Activated T-cell treated with anti-CD3 and anti-CD28 coated beads, Interleukin-2, amount 50 U/mL, for 48 hours (primary cell): ENCODE data around the gene ADAMTSL4.
"Not testable (repeated sequence)": the region's sequence is repeated elsewhere in the genome, so short reads cannot be mapped to it uniquely, and the experiment has no call there.

Experiments
- DNase-seq, 2 experiments: peaks; one replicate each; pipeline ENCODE4 v3.0.0-alpha.2; 2020

ADAMTSL4 gene

DNA sequence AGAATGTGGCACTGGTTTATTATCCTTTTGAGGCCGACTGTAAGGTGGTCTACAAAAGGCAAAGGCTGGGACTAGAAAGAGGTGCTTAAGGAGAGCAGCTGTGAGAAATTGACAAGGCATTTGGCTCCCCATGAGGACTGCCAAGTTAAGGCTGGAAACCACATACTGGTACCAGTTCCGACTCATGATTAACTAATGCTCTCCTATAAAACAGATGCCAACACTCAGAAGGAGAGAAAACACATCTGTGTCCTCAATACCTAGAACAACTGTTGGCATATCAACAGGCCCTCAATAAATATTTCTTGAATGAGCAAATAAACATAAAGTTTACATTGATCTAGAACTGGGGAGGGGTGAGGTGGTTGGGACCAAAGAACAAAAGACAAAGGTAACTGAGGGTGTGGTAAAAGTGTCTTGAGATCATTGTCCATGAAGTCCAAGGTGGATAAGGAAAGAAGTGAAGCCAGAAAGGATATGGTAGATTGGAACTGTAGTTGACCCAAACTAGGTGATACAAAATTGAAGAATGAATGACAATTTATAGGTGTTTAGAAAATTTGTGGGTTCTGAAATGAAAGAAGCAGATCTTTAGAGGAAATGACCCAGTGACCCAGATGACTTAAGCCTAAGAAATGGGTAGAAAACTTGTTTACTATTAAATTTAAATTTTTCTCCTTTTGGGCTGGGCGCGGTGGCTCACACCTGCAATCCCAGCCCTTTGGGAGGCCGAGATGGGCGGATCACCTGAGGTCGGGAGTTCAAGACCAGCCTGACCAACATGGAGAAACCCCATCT, 47.1 kb downstream of the ADAMTSL4 start:
- DNase-seq, result no peak

DNA sequence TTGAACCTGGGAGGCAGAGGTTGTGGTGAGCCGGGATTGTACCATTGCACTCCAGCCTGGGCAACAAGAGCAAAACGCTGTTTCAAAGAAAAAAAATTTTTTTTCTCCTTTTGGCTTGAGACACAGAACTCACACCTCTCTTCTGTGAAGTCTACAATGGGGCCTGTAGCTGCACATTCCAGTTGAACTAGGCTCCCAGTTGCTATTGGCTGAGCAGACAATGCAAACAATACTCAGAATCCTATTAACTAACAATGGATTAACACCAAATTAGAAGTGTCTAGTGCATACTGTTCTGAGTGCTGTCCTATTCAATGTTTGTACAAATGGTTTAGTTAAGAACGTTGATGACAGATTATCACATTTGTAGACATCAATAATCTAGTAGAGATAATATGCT, 47.8 kb downstream of the ADAMTSL4 start:
- no peak for DNase-seq

- not testable (repeated sequence) for DNase-seq
Observed at GRCh38 chr1:150598346-150598745, 49.1 kb downstream of the ADAMTSL4 start.

- DNase-seq, result no peak
Observed at GRCh38 chr1:150601540-150601939, 52.3 kb downstream of the ADAMTSL4 start.

- DNase-seq, result not testable (repeated sequence)
Observed at GRCh38 chr1:150602372-150602771, 53.2 kb downstream of the ADAMTSL4 start.

- DNase-seq, result no peak
Observed at GRCh38 chr1:150603711-150604110, 54.5 kb downstream of the ADAMTSL4 start.

- no peak for DNase-seq
Observed at GRCh38 chr1:150604226-150604588, 55.0 kb downstream of the ADAMTSL4 start.

GRCh38 chr1:150605451-150605731, 56.2 kb downstream of the ADAMTSL4 start:
- not testable (repeated sequence) for DNase-seq

DNA sequence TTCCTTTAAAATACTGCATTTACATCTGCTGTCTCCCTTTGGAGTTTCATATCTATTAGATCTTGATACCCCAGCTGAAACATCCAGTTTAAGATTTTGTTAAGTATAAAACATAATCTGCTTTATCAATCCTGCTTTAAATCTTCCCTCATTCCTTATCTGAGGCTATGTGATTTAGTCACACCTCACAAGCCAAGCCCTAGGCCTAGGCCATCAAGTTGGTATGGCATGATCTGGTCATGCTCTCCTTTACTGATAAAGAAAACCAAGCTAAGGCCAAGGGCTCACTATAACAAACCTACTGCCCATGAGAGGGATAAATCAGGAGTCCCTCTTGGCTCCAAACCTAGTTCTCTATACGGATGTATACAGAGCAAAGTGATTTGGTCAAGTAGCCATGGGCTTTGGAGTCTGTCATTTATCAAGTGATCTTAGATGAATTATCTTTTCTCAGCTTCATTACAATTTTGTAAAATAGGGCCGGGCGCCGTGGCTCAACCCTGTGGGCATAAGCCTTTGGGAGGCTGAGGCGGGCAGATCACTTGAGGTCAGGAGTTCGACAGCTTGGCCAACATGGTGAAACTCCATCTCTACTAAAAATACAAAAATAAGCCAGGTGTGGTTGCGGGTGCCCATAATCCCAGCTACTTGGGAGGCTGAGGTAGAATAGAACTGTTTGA, 57.4 kb downstream of the ADAMTSL4 start:
- DNase-seq, result no peak

DNA sequence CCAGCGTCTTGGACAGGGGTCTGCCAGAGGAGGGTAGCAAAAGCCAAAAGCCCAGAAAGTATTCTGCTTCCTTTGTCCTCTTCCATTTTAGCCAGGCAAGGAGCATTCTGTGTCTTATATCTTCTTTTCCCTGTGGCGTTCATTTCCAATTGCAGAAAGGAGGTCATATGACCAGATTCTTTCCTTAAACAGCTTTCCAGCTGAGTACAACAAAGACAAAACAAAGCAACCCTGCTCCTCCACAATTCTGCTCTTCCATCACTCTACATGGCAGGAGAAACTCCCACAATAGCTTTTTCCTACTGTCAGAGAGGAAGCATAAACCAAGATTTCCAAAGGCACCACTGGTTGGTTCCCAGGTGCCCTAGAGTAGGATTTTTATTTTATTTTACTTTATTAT, 60.5 kb downstream of the ADAMTSL4 start:
- DNase-seq, result no peak
